ENCODE data around the gene F10.
"Not testable (repeated sequence)": the region's sequence is repeated elsewhere in the genome, so short reads cannot be mapped to it uniquely, and the experiment has no call there.

Gene F10

GRCh38 chr13:113155982-113156655 lies 33.5 kb downstream of the F10 start:
- DNase-seq, result no peak

DNA sequence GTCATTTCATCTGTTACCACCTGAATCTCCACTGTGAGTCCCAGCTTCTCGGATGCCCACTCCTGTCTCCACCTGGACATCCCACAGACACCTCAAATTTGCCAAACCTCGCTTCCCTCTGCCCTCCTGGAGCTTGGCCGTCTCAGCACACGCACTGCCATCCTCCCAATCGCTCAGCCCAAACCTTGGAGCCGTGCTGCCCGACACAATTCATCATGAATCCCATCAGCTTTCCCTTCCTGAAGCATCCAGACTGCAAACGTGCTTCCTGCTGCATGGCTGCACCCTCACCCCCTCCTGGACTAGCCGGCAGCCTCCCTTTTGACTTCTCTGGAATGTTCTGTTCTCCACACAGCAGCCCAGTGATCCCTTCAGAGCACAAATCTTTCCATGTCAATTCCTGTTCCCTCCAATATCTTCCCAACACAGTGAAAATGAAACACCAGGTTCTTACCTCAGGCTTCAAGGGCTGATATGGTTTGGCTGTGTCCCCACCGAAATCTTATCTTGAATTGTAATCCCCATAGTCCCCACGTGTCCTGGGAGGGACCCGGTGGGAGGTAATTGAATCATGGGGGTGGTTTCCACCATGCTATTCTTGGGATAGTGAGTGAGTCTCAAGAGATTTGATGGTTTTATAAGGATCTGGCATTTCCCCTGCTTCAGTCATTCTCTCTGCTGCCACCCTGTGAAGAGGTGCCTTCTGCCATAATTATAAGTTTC lies 34.8 kb downstream of the F10 start:
- DNase-seq, result no peak

- no peak for DNase-seq
Observed at GRCh38 chr13:113157929-113158747, 35.5 kb downstream of the F10 start, which contains the start of gene PROZ. Gene PROZ (plus strand): TSS chr13:113158648. CDS start chr13:113158661, 13 bp downstream.

DNA sequence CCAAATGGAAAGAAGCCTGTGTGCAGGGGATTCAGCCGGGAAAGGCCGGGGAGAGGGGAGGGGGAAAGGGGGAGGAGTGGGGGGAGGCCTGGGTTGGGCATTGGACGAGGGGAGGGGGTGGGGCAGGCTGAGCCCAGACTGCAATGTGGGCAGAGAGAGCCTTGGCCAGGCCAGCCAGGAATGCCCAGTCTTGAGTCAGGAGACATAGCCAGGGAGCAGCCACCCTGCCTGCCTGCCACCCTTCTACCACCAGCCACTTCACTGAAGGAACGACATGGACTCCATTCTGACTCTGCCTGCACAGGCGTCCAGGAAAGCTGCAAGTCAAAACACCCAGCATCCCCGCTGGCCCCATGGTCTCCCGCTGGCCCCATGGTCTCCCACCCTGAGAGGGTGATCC lies 36.3 kb downstream of the F10 start:
- no peak for DNase-seq

GRCh38 chr13:113159701-113160100 lies 37.1 kb downstream of the F10 start:
- DNase-seq, result no peak

GRCh38 chr13:113160983-113161382 lies 38.4 kb downstream of the F10 start:
- DNase-seq, result no peak

DNA sequence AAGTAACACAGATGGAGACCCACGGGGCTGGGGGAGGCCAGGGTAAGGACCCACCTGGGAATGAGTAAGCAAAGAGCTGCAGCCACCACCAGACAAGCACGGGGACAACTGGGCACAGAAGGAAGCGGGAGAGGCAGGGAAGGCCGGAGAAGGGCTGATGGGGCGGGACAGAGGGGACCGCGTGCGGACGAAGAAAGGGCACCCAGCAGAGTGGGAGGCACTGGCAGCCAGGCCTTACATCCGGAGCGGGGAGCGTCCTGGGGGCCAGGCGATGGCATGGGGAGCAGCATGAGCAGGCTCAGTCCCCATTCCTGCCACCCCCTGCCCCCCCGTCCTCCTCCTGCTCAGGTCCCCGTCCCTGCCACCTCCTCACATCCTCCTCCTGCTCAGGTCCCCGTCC lies 38.8 kb downstream of the F10 start:
- no peak for DNase-seq

DNA sequence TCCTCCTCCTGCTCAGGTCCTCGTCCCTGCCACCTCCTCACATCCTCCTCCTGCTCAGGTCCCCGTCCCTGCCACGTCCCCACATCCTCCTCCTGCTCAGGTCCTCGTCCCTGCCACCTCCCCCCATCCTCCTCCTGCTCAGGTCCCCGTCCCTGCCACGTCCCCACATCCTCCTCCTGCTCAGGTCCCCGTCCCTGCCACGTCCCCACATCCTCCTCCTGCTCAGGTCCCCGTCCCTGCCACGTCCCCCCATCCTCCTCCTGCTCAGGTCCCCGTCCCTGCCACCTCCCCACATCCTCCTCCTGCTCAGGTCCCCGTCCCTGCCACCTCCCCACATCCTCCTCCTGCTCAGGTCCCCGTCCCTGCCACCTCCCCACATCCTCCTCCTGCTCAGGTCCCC lies 39.4 kb downstream of the F10 start:
- DNase-seq, result not testable (repeated sequence)

- no peak for DNase-seq
Observed at GRCh38 chr13:113162783-113163685, 40.4 kb downstream of the F10 start.

- DNase-seq, result no peak
Observed at GRCh38 chr13:113164492-113164891, 41.9 kb downstream of the F10 start.

DNA sequence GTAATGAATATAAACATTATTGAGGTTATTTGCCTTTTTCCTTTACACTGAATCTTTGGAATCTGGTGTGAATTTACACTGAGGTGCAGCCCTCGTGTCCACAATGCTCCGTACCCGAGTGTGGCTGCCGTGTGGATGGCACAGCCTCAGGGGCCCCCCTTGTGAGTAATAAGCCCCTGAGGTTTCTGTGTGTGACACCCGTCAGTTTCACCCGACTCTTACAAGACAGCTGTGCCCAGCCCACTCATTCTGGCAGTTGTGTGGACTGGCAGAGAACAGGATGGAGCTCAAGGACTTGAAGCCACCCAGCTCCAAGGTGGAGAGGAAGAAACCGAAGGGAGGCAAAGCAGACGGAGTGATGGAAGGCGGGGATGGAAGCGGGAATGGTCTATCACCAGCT lies 43.7 kb downstream of the F10 start:
- no peak for DNase-seq

- no peak for DNase-seq
Observed at GRCh38 chr13:113166681-113167080, 44.1 kb downstream of the F10 start.

GRCh38 chr13:113167155-113167554 lies 44.6 kb downstream of the F10 start:
- no peak for DNase-seq

GRCh38 chr13:113167575-113167974 lies 45.0 kb downstream of the F10 start:
- DNase-seq, result no peak

- no peak for DNase-seq
Observed at GRCh38 chr13:113168211-113168610, 45.6 kb downstream of the F10 start.

GRCh38 chr13:113169277-113170272 lies 47.0 kb downstream of the F10 start:
- DNase-seq, result no peak

GRCh38 chr13:113170511-113170910 lies 47.9 kb downstream of the F10 start:
- DNase-seq, result no peak

DNA sequence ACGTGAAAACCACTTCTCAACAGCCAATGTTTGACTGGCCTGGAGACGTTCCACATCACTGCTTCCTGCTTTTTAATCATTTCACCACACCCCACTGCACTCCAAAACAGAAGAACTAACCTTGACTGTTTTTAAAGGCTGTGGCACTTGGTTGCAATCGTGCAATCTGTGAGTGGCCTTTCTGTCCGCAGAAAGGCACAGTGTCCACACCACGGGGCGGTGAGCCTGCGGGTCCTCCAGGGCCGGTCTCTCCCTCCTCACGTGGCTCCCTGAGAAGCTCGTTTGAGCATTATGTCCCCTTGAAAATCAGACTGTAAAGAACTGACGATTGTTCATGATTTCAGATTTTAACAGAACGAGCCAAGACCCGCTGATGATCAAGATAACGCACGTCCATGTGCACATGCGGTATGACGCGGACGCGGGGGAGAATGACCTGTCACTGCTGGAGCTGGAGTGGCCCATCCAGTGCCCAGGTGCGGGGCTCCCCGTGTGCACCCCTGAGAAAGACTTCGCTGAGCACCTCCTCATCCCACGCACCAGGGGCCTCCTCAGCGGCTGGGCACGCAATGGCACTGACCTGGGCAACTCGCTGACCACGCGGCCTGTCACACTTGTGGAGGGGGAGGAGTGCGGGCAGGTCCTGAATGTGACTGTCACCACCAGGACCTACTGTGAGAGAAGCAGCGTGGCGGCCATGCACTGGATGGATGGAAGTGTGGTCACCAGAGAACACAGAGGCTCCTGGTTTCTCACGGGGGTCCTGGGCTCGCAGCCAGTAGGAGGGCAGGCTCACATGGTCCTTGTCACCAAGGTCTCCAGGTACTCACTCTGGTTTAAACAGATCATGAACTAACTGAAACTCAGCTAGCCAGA lies 48.9 kb downstream of the F10 start:
- no peak for DNase-seq

- DNase-seq, result no peak
Observed at GRCh38 chr13:113172419-113172926, 49.9 kb downstream of the F10 start.

DNA sequence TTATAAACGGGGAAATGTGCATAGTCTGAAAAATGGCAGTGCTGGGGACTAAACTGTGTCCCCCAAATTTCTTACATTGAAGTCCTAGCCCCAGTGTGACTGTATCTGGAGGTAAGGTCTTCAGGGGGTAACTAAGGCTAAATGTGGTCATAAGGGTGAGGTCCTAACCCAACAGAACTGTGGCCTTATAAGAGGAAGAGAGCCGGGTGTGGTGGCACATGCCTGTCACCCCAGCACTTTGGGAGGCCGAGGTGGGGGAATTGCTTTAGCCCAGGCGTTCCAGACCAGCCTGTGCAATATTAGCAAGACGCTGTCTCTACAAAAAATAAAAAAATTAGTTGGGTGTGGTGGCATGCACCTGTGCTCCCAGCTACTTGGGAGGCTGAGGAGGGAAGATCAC lies 53.7 kb downstream of the F10 start:
- DNase-seq, result no peak

Measured in NCI-H2029 (cell line).